Activated CD8-positive, alpha-beta T cell treated with anti-CD3 and anti-CD28 coated beads for 36 hours (primary cell): ENCODE measurements around the gene ERMAP. TPM values are rescaled to one million over a fixed set of nuclear protein-coding genes. Genes with fewer than 3 reads are reported as not detected.
"Not testable (repeated sequence)": the region's sequence is repeated elsewhere in the genome, so short reads cannot be mapped to it uniquely, and the experiment has no call there.

Experiments used
- ATAC-seq: fragments of 200-7000 bp; cut with Tn5 transposase; one replicate; pipeline ENCODE4 v1.10.0; 2021; ENCODE audit warnings: mild to moderate bottlenecking, moderate library complexity
- CTCF ChIA-PET: fragments of 350-600 bp; sonication (Branson Sonifier 250); formaldehyde crosslinking; loops from one replicate; lab custom pipeline; 2021; ENCODE audit warnings: antibody characterized with exemption; lab: Charles Lee
- POLR2A ChIA-PET: fragments of 350-600 bp; sonication (Branson Sonifier 250); formaldehyde crosslinking; loops from one replicate; lab custom pipeline; 2021; ENCODE audit warnings: antibody characterized with exemption; lab: Charles Lee
- DNase-seq: peaks from one replicate; pipeline ENCODE4 v3.0.0-alpha.2; 2020
- H3K27ac Mint-ChIP-seq: one replicate; pipeline ENCODE4 v1.8.0; 2021; ENCODE audit warnings: mild to moderate bottlenecking, mixed read lengths
- H3K27me3 Mint-ChIP-seq: one replicate; pipeline ENCODE4 v1.8.0; 2021; ENCODE audit warnings: mixed read lengths
- H3K36me3 Mint-ChIP-seq: one replicate; pipeline ENCODE4 v1.8.0; 2021; ENCODE audit warnings: low read depth, mixed read lengths
- H3K4me1 Mint-ChIP-seq: one replicate; pipeline ENCODE4 v1.8.0; 2021; ENCODE audit warnings: low read depth, mixed read lengths
- H3K4me3 Mint-ChIP-seq: one replicate; pipeline ENCODE4 v1.8.0; 2021; ENCODE audit warnings: mild to moderate bottlenecking, moderate library complexity, mixed read lengths
- H3K9me3 Mint-ChIP-seq: one replicate; pipeline ENCODE4 v1.8.0; 2021; ENCODE audit warnings: mixed read lengths
- intact Hi-C: fragments of 100-400 bp; cut with micrococcal nuclease; formaldehyde crosslinking; loops from one replicate; pipeline ENCODE4 v1.10.0; 2022
- total RNA-seq, 2 experiments: library from RNA; stranded (reverse); gene quantifications; one replicate each; pipeline ENCODE4 v1.2.3, GENCODE V29; 2021
- TF ChIP-seq, protein P1 (sequence below): fragments of 200-600 bp; IDR thresholded peaks from one replicate; pipeline ENCODE4 v1.8.0; 2022; ENCODE audit warnings: antibody characterized with exemption, mild to moderate bottlenecking

Gene ERMAP
- total RNA-seq, 2 experiments from 2014 or later, result 3.9 to 4.4 TPM

DNA sequence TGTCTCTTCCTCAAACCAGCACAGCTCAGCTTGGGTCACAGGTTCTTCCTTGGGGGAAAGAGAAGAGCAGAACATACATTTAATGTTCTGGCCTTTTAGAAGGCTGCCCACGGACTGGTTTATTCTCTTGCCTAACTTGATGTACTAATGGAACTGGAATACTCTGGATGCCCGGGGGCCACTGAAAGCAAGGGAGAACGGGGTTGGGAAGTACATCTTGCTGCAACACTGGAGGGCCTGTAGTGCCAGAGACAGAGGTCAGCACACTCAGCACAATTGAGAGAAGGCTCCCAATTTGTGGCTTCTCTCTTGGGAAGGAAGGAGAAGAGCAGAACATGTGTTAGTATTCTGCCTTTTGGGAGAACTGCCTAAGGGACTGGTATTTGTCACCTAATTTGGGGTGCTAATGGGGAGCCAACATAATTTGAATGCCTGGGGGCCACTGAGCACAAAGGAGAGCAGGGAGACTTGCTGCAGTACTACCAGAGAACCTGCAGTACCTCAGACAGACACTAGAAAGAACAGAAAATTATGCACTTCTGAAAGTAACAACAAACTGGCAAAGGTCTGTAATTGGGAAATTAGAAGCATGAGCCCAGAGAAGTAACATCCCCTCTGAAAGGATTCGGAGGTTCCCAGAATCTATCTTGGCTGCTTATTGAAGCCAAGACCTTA, 43.6 kb downstream of the ERMAP start:
- ChIA-PET POLR2A (no interaction called here), CTCF (interaction anchor here (1.2 kb wide), 1 partner anchor 44 kb away, joined by 3 read pairs; the partner anchor contains the start of gene ERMAP)
- intact Hi-C loops, result no loop called here
- Mint-ChIP-seq H3K9me3 (peaks cover 4% of the 10 kb centered on the region), H3K36me3 (no peaks in the 10 kb centered on the region), H3K27ac (no peak overlapping the region), H3K4me3 (no peak overlapping the region), H3K4me1 (no peaks in the 10 kb centered on the region), H3K27me3 (peaks cover 20% of the 10 kb centered on the region)
- TF ChIP-seq, protein P1, sequence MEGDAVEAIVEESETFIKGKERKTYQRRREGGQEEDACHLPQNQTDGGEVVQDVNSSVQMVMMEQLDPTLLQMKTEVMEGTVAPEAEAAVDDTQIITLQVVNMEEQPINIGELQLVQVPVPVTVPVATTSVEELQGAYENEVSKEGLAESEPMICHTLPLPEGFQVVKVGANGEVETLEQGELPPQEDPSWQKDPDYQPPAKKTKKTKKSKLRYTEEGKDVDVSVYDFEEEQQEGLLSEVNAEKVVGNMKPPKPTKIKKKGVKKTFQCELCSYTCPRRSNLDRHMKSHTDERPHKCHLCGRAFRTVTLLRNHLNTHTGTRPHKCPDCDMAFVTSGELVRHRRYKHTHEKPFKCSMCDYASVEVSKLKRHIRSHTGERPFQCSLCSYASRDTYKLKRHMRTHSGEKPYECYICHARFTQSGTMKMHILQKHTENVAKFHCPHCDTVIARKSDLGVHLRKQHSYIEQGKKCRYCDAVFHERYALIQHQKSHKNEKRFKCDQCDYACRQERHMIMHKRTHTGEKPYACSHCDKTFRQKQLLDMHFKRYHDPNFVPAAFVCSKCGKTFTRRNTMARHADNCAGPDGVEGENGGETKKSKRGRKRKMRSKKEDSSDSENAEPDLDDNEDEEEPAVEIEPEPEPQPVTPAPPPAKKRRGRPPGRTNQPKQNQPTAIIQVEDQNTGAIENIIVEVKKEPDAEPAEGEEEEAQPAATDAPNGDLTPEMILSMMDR, result no peak
- no peak for ATAC-seq
- DNase-seq, result no peak

DNA sequence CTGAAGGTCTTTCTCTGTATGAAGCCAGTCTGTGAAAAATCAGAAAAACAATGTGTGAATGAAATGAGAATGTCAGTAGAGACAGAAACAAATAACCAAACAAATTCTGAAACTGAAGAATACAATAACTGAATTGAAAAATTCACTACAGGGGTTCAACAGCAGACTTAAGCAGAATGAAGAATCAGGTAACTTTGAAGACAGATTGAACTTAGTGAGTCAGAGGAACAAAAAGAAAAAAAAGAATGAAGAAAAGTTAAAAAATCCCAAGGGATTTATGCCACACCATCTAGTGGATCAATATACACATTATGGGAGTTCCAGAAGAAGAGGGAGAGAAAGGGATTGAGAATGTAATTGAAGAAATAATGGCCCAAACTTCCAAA, 44.1 kb downstream of the ERMAP start:
- H3K36me3 Mint-ChIP-seq, result no peaks in the 10 kb centered on the region
- no peaks in the 10 kb centered on the region for H3K4me1 Mint-ChIP-seq
- peaks cover 20% of the 10 kb centered on the region for H3K27me3 Mint-ChIP-seq
- ChIA-PET POLR2A (no interaction called here), CTCF (interaction anchor here (1.1 to 1.2 kb wide), 2 partner anchors 15 to 44 kb away, joined by 3 read pairs; partner anchors contain the start of genes ERMAP and ZNF691)
- DNase-seq (no peak), ATAC-seq (no peak)
- no peak overlapping the region for H3K4me3 Mint-ChIP-seq
- H3K9me3 Mint-ChIP-seq, result peaks cover 4% of the 10 kb centered on the region
- TF ChIP-seq, protein P1, result no peak
- intact Hi-C loops, result no loop called here
- H3K27ac Mint-ChIP-seq, result no peak overlapping the region

DNA sequence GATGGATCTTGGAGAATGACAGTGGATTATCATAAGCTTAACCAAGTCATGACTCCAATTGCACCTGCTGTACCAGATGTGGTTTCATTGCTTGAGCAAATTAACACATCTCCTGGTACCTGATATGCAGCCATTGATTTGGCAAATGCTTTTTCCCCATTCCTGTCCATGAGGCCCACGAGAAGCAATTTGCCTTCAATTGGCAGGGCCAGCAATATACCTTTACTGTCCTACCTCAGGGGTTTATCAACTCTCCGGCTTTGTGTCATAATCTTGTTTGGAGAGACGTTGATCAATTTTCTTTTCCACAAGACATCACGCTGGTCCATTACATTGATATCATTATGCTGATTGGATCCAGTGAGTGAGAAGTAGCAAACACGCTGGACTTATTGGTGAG, 49.6 kb downstream of the ERMAP start:
- ATAC-seq, result no peak
- intact Hi-C loops, result no loop called here
- Mint-ChIP-seq H3K4me1 (no peaks in the 10 kb centered on the region), H3K36me3 (no peaks in the 10 kb centered on the region), H3K27ac (no peak overlapping the region), H3K9me3 (no peaks in the 10 kb centered on the region), H3K27me3 (peaks cover 9% of the 10 kb centered on the region), H3K4me3 (no peak overlapping the region)
- ChIA-PET POLR2A (interaction anchor here (0.7 kb wide), 1 partner anchor 121 kb away, joined by 3 read pairs; no protein-coding TSS in a partner anchor), CTCF (interaction anchor here (1.4 kb wide), 2 partner anchors 20 to 207 kb away, joined by 3 to 4 read pairs; partner anchors contain the start of gene ZNF691)
- TF ChIP-seq, protein P1, result no peak
- no peak for DNase-seq

DNA sequence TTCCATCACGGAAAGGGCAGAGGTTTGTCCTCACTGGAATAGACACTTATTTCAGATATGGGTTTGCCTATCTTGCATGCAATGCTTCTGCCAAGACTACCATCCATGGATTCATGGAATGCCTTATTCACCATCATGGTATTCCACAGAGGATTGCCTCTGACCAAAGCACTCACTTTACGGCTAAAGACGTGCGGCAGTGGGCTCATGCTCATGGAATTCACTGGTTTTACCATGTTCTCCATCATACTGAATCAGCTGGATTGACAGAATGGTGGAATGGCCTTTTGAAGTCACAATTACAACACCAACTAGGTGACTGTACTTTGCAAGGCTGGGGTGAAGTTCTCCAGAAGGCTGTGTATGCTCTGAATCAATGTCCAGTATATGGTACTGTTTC, 51.5 kb downstream of the ERMAP start:
- CTCF ChIA-PET, ATAC-seq, DNase-seq, H3K4me1 Mint-ChIP-seq, H3K4me3 Mint-ChIP-seq, H3K36me3 Mint-ChIP-seq, H3K27ac Mint-ChIP-seq, H3K27me3 Mint-ChIP-seq, POLR2A ChIA-PET, intact Hi-C loops, H3K9me3 Mint-ChIP-seq: not testable (repeated sequence)

DNA sequence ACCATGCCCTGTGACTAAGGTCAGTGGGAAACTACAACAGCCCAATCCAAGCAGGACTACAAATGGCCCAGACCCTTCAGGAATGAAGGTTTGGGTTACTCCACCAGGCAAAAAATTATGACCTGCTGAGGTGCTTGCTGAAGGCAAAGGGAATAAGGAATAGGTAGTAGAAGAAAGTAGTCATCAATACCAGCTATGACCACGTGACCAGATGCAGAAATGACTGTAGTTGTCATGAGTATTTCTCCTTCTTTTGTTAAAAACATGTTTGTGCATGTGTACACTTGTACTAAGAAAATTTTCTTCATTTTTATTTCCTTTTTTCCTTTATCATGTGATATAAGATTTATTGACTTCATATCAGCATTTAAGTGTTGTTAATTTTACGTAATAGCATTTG, 52.3 kb downstream of the ERMAP start:
- ATAC-seq, H3K27me3 Mint-ChIP-seq, H3K9me3 Mint-ChIP-seq, CTCF ChIA-PET, H3K27ac Mint-ChIP-seq, POLR2A ChIA-PET, H3K4me1 Mint-ChIP-seq, DNase-seq, H3K4me3 Mint-ChIP-seq, H3K36me3 Mint-ChIP-seq, intact Hi-C loops: not testable (repeated sequence)

DNA sequence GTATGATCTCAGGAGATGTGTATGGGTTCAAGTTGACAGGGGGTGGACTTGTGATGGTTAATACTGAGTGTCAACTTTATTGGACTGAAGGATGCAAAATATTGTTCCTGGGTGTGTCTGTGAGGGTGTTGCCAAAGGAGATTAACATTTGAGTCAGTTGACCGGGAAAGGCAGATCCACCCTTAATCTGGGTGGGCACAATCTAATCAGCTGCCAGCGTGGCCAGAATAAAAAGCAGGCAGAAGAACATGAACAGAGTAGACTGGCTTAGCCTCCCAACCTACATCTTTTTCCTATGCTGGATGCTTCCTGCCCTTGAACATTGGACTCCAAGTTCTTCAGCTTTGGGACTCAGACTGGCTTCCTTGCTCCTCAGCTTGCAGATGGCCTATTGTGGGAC, 52.8 kb downstream of the ERMAP start:
- H3K27me3 Mint-ChIP-seq, H3K27ac Mint-ChIP-seq, intact Hi-C loops, DNase-seq, ATAC-seq, H3K4me1 Mint-ChIP-seq, CTCF ChIA-PET, POLR2A ChIA-PET, H3K4me3 Mint-ChIP-seq, H3K36me3 Mint-ChIP-seq, H3K9me3 Mint-ChIP-seq: not testable (repeated sequence)

DNA sequence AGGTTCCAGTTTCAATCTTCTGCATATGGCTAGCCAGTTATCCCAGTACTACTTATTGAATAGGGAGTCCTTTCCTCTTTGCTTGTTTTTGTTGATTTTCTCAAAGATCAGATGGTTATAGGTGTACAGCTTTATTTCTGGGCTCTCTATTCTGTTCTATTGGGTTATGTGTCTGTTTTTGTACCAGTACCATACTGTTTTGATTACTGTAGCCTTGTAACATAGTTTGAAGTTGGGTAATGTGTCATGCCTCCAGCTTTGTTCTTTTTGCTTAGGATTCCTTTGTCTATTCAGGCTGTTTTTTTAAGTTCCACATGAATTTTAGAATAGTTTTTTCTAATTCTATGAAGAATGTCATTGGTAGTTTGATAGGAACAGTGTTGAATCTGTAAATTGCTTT, 56.2 kb downstream of the ERMAP start:
- H3K4me3 Mint-ChIP-seq, H3K9me3 Mint-ChIP-seq, DNase-seq, H3K27ac Mint-ChIP-seq, ATAC-seq, H3K36me3 Mint-ChIP-seq, intact Hi-C loops, H3K4me1 Mint-ChIP-seq, H3K27me3 Mint-ChIP-seq: not testable (repeated sequence)
- POLR2A ChIA-PET, result interaction anchor here (0.6 kb wide), 1 partner anchor 10 kb away, joined by 3 read pairs; no protein-coding TSS in a partner anchor
- CTCF ChIA-PET, result interaction anchor here (0.9 to 2.1 kb wide), 4 partner anchors 11 to 226 kb away, joined by 3 to 8 read pairs (median 3); no protein-coding TSS in a partner anchor
